HepG2 (cell line): ENCODE results near the gene FHL3. TPM values are rescaled to one million over a fixed set of nuclear protein-coding genes. Genes with fewer than 3 reads are reported as not detected.

Experiments
- ATAC-seq: fragments of 200-7000 bp; cut with Tn5 transposase; 3 replicates; pipeline ENCODE4 v1.9.1; 2020; ENCODE audit warnings: mild to moderate bottlenecking, moderate library complexity
- BruUV-seq: library from RNA; stranded (reverse); fragments of 400-500 nt; replicated peaks from 2 replicates; lab custom pipeline; 2021; lab: Mats Ljungman, UMichigan
- CTCF ChIA-PET: fragments of 300-600 bp; formaldehyde crosslinking; extraction: SDS; loops from one replicate; lab custom pipeline; 2021; ENCODE audit warnings: low total read pairs, inconsistent platforms, low intra/inter-chr PET ratio; lab: Yijun Ruan, JAX
- POLR2A ChIA-PET: fragments of 350-600 bp; sonication (Branson Sonifier 250); formaldehyde crosslinking; loops from one replicate; lab custom pipeline; 2020; ENCODE audit warnings: antibody characterized with exemption, inconsistent platforms; lab: Yijun Ruan, JAX
- DNase-seq: peaks from one replicate; pipeline ENCODE4 v3.0.0-alpha.2; 2015; ENCODE audit warnings: low spot score
- FAIRE-seq: peaks from 3 replicates; lab custom pipeline; 2011; peaks lifted over from hg19 to GRCh38; lab: Jason Lieb, UNC
- H2AFZ ChIP-seq: one replicate; pipeline ENCODE4 v1.6.1; 2011; ENCODE audit warnings: low read length, inconsistent platforms
- H3K27ac ChIP-seq: fragments of 300-600 bp; 3 replicates; pipeline ENCODE4 v1.8.0; 2011; ENCODE audit warnings: mixed run types, mild to moderate bottlenecking, mixed read lengths, low read length, inconsistent platforms; ENCODE audit not compliant: insufficient read depth; ENCODE audit errors: extremely low read length
- H3K27me3 ChIP-seq, 2 experiments: fragments of 200-600 bp in 1 of 2; 2 replicates in 1 of 2; 3 replicates in 1 of 2; pipeline versions ENCODE4 v1.6.0 to v1.8.0; 2011; ENCODE audit warnings: low read length in 2 of 2, mild to moderate bottlenecking in 2 of 2, moderate library complexity in 2 of 2, inconsistent platforms in 1 of 2; ENCODE audit not compliant: insufficient read depth in 2 of 2, control insufficient read depth in 1 of 2
- H3K36me3 ChIP-seq, 2 experiments: fragments of 200-600 bp in 1 of 2; replicated peaks in 1 of 2; 2 replicates in 1 of 2; 3 replicates in 1 of 2; pipeline versions ENCODE4 v1.5.1 to v1.8.0; 2011; ENCODE audit warnings: low read length in 2 of 2, inconsistent platforms in 1 of 2; ENCODE audit not compliant: insufficient read depth in 2 of 2, control insufficient read depth in 1 of 2
- H3K4me1 ChIP-seq: 2 replicates; pipeline ENCODE4 v1.5.1; 2012; ENCODE audit warnings: low read length, inconsistent platforms; ENCODE audit not compliant: insufficient read depth
- H3K4me2 ChIP-seq: 2 replicates; pipeline ENCODE4 v1.6.0; 2011; ENCODE audit warnings: low read depth, low read length, inconsistent platforms
- H3K4me3 ChIP-seq, 3 experiments: fragments of 200-600 bp in 1 of 3; sonication (generic), shearing (Covaris generic) in 1 of 3; replicated peaks in 1 of 3; 2 replicates each; pipeline ENCODE4 v1.5.1; 2011 to 2016; ENCODE audit warnings: low read length in 3 of 3, inconsistent platforms in 2 of 3, low read depth in 2 of 3, mild to moderate bottlenecking in 2 of 3, control low read depth in 1 of 3, mixed read lengths in 1 of 3; ENCODE audit not compliant: insufficient read depth in 1 of 3
- H3K79me2 ChIP-seq: one replicate; pipeline ENCODE4 v1.6.1; 2011; ENCODE audit warnings: low read length, inconsistent platforms; ENCODE audit not compliant: insufficient read depth
- H3K9ac ChIP-seq: 2 replicates; pipeline ENCODE4 v1.6.0; 2011; ENCODE audit warnings: mild to moderate bottlenecking, low read depth, low read length, inconsistent platforms; ENCODE audit not compliant: insufficient read depth
- H3K9me3 ChIP-seq: 2 replicates; pipeline ENCODE4 v1.5.1; 2012; ENCODE audit warnings: mild to moderate bottlenecking, low read length
- H4K20me1 ChIP-seq: 2 replicates; pipeline ENCODE4 v1.6.0; 2011; ENCODE audit warnings: inconsistent platforms, mild to moderate bottlenecking, low read length, moderate library complexity; ENCODE audit not compliant: insufficient read depth
- ATF7 ChIP-seq, 2 experiments: fragments of 450-650 bp in 1 of 2; sonication (generic) in 1 of 2; formaldehyde crosslinking in 1 of 2; IDR thresholded peaks; 2 replicates each; pipeline versions ENCODE4 v1.4.0 to v1.6.1; 2016 to 2020; ENCODE audit warnings: antibody characterized with exemption in 1 of 2, mild to moderate bottlenecking in 1 of 2, missing genetic modification reagents in 1 of 2
- MAX ChIP-seq: IDR thresholded peaks from 2 replicates; pipeline ENCODE4 v1.6.1; 2012; ENCODE audit warnings: inconsistent platforms
- NFIB ChIP-seq: sonication (generic); formaldehyde crosslinking; IDR thresholded peaks from 2 replicates; pipeline ENCODE4 v1.9.0; 2021; ENCODE audit warnings: missing genetic modification reagents, mild to moderate bottlenecking, borderline replicate concordance
- SNRNP70 ChIP-seq: fragments of 200-400 bp; formaldehyde crosslinking; IDR thresholded peaks from 2 replicates; pipeline ENCODE4 v1.6.1; 2017; ENCODE audit warnings: mild to moderate bottlenecking, low read depth, low read length, moderate library complexity
- SRY ChIP-seq: sonication (generic); formaldehyde crosslinking; IDR thresholded peaks from 2 replicates; pipeline ENCODE4 v1.8.0; 2022; ENCODE audit warnings: mild to moderate bottlenecking, missing genetic modification reagents
- TAF1 ChIP-seq: sonication (generic); formaldehyde crosslinking; IDR thresholded peaks from 2 replicates; pipeline ENCODE4 v1.4.0; 2020; ENCODE audit warnings: missing genetic modification reagents
- TMF1 ChIP-seq: sonication (generic); formaldehyde crosslinking; IDR thresholded peaks from 2 replicates; pipeline ENCODE4 v1.8.1; 2022; ENCODE audit warnings: low read depth, missing genetic modification reagents
- ZNF274 ChIP-seq: sonication (generic); formaldehyde crosslinking; IDR thresholded peaks from 2 replicates; pipeline ENCODE4 v1.5.1; 2020; ENCODE audit warnings: mild to moderate bottlenecking, missing genetic modification reagents
- ZNF430 ChIP-seq: sonication (generic); formaldehyde crosslinking; IDR thresholded peaks from 2 replicates; pipeline ENCODE4 v1.9.0; 2021; ENCODE audit warnings: mild to moderate bottlenecking, missing genetic modification reagents
- ZNF605 ChIP-seq: sonication (generic); formaldehyde crosslinking; IDR thresholded peaks from 2 replicates; pipeline ENCODE4 v1.8.0; 2022; ENCODE audit warnings: mild to moderate bottlenecking, missing genetic modification reagents
- ZNF687 ChIP-seq: sonication (generic); formaldehyde crosslinking; IDR thresholded peaks from 2 replicates; pipeline ENCODE4 v1.5.1; 2020; ENCODE audit warnings: mild to moderate bottlenecking, missing genetic modification reagents, moderate library complexity
- WGBS: methylation state at CpG from one replicate; pipeline ENCODE4 v1.1.6; 2017; ENCODE audit warnings: low lambda C conversion rate; 5-methylcytosine and 5-hydroxymethylcytosine counted together
- in situ Hi-C: cut with HindIII; loops from 2 replicates; pipeline ENCODE4 v1.10.0; 2017; ENCODE audit warnings: low pct_unique_long_range_greater_than_20kb; ENCODE audit not compliant: extremely low pct_ligation_motif_present
- intact Hi-C: fragments of 100-400 bp; cut with micrococcal nuclease; formaldehyde crosslinking; loops from one replicate; pipeline ENCODE4 v1.10.0; 2022; ENCODE audit not compliant: unreplicated experiment
- polyA plus RNA-seq, 8 experiments: library from polyadenylated mRNA; depleted of rRNA in 3 of 8; stranded (reverse) in 7 of 8; unstranded in 1 of 8; fragments of >200 nt; fragmentation: Illumina TruSeq in 4 of 8; extraction: Trizol in 4 of 8; gene quantifications; 2 replicates each; pipeline versions ENCODE4 v1.2.1 to v1.2.3, GENCODE V29; 2011 to 2016; ENCODE audit warnings: low read depth in 4 of 8, missing spikeins in 1 of 8, mixed read lengths in 1 of 8; ENCODE audit not compliant: insufficient read depth in 1 of 8
- total RNA-seq, 5 experiments: library from RNA; depleted of rRNA; stranded (reverse); fragments of >200 nt; fragmentation: Illumina TruSeq; extraction: Trizol; gene quantifications; 2 replicates each; pipeline ENCODE4 v1.2.3, GENCODE V29; 2016; ENCODE audit warnings: low read depth in 1 of 5
- TF ChIP-seq, protein P1 (sequence below): sonication (generic); formaldehyde crosslinking; IDR thresholded peaks from 2 replicates; pipeline ENCODE4 v1.5.1; 2020; ENCODE audit warnings: mild to moderate bottlenecking, moderate library complexity, missing genetic modification reagents
- TF ChIP-seq, protein P2 (sequence below): sonication (generic); formaldehyde crosslinking; IDR thresholded peaks from 2 replicates; pipeline ENCODE4 v1.4.0; 2020; ENCODE audit warnings: mild to moderate bottlenecking, missing genetic modification reagents

The FHL3 gene
- total and polyA plus RNA-seq, 2 of the 13 experiments (the other 11 are each of a cell fraction or from before 2014, with no cell fraction given), result 2.8 to 6.6 TPM

GRCh38 chr1:38004284-38005108, 818 bp downstream of the FHL3 start:
- CTCF ChIA-PET, result interaction anchor here (1.1 kb wide), 1 partner anchor 15 kb away, joined by 3 read pairs; the partner anchor contains the start of gene SF3A3
- POLR2A ChIA-PET, result interaction anchor here (1.4 kb wide), 1 partner anchor 9 kb away, joined by 10 read pairs; the partner anchor contains the start of gene UTP11
- H3K36me3 ChIP-seq, result no peaks in the 10 kb centered on the region
- H4K20me1 ChIP-seq, result no peaks in the 10 kb centered on the region
- H3K27me3 ChIP-seq, result no peaks in the 10 kb centered on the region; a peak in 1 of 5 replicates
- intact Hi-C loops (no loop called here), in situ Hi-C loops (no loop called here)
- H3K79me2 ChIP-seq, result peaks cover 20% of the 10 kb centered on the region
- no peak overlapping the region for H2AFZ ChIP-seq
- H3K9me3 ChIP-seq, result no peaks in the 10 kb centered on the region
- H3K4me2 ChIP-seq, result peak overlapping the region; percentile 93
- peaks cover 66% of the 10 kb centered on the region for H3K4me1 ChIP-seq
- no peak for DNase-seq
- peak overlapping the region; percentile 43 for H3K27ac ChIP-seq
- H3K9ac ChIP-seq, result peak overlapping the region; percentile 85
- peak overlapping the region; percentile 56 to 93 (median 87) for H3K4me3 ChIP-seq
- no peak; the same call in 1 of the 3 replicates for ATAC-seq
- FAIRE-seq, result no peak
- 5% methylated on average over 16 of the region's 26 CpGs for WGBS
- TSS peak; percentile 77 for BruUV-seq
- TF ChIP-seq TAF1 (0 out of 2 replicates have a peak, but pooled peaks have one; percentile 9), SRY (CRISPR knock-in tag) (0 out of 2 replicates have a peak, but pooled peaks have one; percentile 25), ZNF605 (CRISPR knock-in tag) (0 out of 2 replicates have a peak, but pooled peaks have one; percentile 38), ZNF687 (CRISPR knock-in tag) (peak; percentile 49), ZNF274 (CRISPR knock-in tag) (0 out of 2 replicates have a peak, but pooled peaks have one; percentile 23), NFIB (0 out of 2 replicates have a peak, but pooled peaks have one; percentile 23), MAX (0 out of 2 replicates have a peak, but pooled peaks have one; percentile 22), ZNF430 (CRISPR knock-in tag) (0 out of 2 replicates have a peak, but pooled peaks have one; percentile 42), ATF7 (IDR thresholded peaks at IDR 0.05) (no peak), ATF7 (CRISPR knock-in tag; IDR thresholded peaks at IDR 0.05) (no peak), TMF1 (CRISPR knock-in tag) (no peak), SNRNP70 (no peak)
- TF ChIP-seq, protein P1, sequence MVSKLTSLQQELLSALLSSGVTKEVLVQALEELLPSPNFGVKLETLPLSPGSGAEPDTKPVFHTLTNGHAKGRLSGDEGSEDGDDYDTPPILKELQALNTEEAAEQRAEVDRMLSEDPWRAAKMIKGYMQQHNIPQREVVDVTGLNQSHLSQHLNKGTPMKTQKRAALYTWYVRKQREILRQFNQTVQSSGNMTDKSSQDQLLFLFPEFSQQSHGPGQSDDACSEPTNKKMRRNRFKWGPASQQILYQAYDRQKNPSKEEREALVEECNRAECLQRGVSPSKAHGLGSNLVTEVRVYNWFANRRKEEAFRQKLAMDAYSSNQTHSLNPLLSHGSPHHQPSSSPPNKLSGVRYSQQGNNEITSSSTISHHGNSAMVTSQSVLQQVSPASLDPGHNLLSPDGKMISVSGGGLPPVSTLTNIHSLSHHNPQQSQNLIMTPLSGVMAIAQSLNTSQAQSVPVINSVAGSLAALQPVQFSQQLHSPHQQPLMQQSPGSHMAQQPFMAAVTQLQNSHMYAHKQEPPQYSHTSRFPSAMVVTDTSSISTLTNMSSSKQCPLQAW, result 0 out of 2 replicates have a peak, but pooled peaks have one; percentile 21
- TF ChIP-seq, protein P2, sequence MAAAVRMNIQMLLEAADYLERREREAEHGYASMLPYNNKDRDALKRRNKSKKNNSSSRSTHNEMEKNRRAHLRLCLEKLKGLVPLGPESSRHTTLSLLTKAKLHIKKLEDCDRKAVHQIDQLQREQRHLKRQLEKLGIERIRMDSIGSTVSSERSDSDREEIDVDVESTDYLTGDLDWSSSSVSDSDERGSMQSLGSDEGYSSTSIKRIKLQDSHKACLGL (CRISPR knock-in tag), result peak; percentile 32; the same call in 1 of the 2 replicates
